ENCODE results near the gene NUP160. TPM values are rescaled to one million over a fixed set of nuclear protein-coding genes. Genes with fewer than 3 reads are reported as not detected.

NUP160 gene
- total and polyA plus RNA-seq, 5 experiments from 2014 or later = 24.0 to 71.7 (median 30.8) TPM

- Mint-ChIP-seq H3K4me1 (peaks cover 6 to 56% (median 21%) of the 10 kb centered on the region in 4 donors), H3K4me3 (peak overlapping the region in 2 of 10 donors; percentile 26 to 32), H3K36me3 (peaks cover 0 to 2% (median 0%) of the 10 kb centered on the region in 3 donors), H3K27me3 (no peaks in the 10 kb centered on the region), H3K27ac (peak overlapping the region in 6 of 10 donors; percentile 30 to 90 (median 62)), H3K9me3 (no peaks in the 10 kb centered on the region)
- DNase-seq (no peak), ATAC-seq (no peak)
- POLR2A ChIA-PET = no interaction called here
These were observed 9.9 kb upstream of the NUP160 start for GRCh38 chr11:47857892-47858543.

DNA sequence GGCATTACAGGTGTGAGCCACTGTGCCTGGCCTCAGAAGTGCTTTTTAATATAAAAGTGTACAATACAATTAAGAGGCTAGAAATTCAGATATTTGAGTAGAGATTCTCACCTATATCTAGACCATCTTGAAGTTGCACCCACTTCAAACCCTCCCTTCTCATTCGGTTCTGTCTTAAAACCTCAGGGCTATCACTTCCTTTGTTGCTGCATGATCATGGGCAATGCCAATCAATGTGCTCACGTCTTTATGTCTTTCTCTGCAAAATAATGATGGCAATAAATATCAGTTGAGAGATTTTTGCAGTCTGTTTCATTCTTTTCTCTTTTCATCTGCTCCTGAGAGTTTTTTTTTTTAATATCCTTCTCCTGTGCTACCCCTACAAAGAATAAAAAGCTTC lies 9.3 kb upstream of the NUP160 start:
- Mint-ChIP-seq H3K9me3 (no peaks in the 10 kb centered on the region), H3K36me3 (peaks cover 0 to 2% (median 0%) of the 10 kb centered on the region in 3 donors), H3K27me3 (no peaks in the 10 kb centered on the region), H3K4me1 (peaks cover 6 to 53% (median 17%) of the 10 kb centered on the region in 4 donors), H3K27ac (peak overlapping the region in 6 of 10 donors; percentile 30 to 85 (median 51)), H3K4me3 (peak overlapping the region in 3 of 10 donors; percentile 20 to 26 (median 26))
- DNase-seq (no peak), ATAC-seq (peak; percentile 29 to 41)
- POLR2A ChIA-PET = no interaction called here

DNA sequence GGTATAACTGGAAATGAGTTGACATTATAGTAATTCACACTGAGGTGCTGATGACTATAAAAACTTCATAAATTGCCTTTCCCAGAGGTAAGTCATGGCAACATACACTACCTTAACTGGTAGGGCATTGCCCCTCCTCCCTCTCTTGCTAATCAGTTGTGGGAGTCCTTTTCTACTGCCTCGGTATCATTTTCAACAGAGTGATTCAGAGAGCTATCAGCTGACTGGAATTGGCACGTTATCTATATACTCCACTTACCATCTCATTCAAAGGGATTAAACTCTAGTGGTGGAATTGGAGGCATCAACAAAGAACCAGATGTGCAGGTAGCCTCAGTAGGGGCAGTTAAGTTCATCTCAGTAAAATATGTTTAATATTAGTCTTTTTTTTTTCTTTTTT lies 8.0 kb upstream of the NUP160 start:
- Mint-ChIP-seq H3K27me3 (no peaks in the 10 kb centered on the region), H3K9me3 (no peaks in the 10 kb centered on the region), H3K4me3 (no peak overlapping the region), H3K27ac (no peak overlapping the region), H3K4me1 (peaks cover 11 to 55% (median 20%) of the 10 kb centered on the region in 4 donors), H3K36me3 (peaks cover 0 to 2% (median 0%) of the 10 kb centered on the region in 3 donors)
- DNase-seq (no peak), ATAC-seq (no peak)
- POLR2A ChIA-PET = interaction anchor here (0.9 kb wide), 2 partner anchors 9 to 90 kb away, joined by 4 to 6 read pairs; no protein-coding TSS in a partner anchor

DNA sequence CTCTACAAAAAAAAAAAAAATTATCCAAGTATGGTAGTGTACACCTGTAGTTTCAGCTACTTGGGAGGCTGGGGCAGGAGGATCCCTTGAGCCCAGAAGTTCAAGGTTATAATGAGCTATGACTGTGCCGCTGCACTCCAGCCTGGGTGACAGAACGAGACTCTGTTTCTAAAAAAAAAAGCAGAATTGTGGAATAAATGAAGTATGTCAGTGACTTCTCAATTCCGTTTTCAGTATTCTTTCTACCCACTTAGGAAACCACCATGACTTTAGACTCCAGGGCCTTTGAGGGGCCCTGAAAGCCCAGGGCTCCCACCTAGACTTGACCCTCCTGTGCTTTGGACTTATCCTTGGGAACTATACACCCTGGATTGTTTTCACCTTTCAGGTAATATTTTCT lies 6.5 kb upstream of the NUP160 start:
- ATAC-seq (no peak), DNase-seq (no peak)
- peaks cover 0 to 2% (median 0%) of the 10 kb centered on the region in 3 donors for H3K36me3 Mint-ChIP-seq
- no peaks in the 10 kb centered on the region for H3K9me3 Mint-ChIP-seq
- POLR2A ChIA-PET = no interaction called here
- peaks cover 17 to 61% (median 33%) of the 10 kb centered on the region in 4 donors for H3K4me1 Mint-ChIP-seq
- H3K27me3 Mint-ChIP-seq = no peaks in the 10 kb centered on the region
- peak overlapping the region in 2 of 10 donors; percentile 18 to 29 for H3K27ac Mint-ChIP-seq
- no peak overlapping the region for H3K4me3 Mint-ChIP-seq

GRCh38 chr11:47852053-47852452 lies 3.9 kb upstream of the NUP160 start:
- Mint-ChIP-seq H3K27me3 (no peaks in the 10 kb centered on the region), H3K4me1 (peaks cover 23 to 66% (median 42%) of the 10 kb centered on the region in 4 donors), H3K4me3 (no peak overlapping the region), H3K27ac (peak overlapping the region in 8 of 10 donors; percentile 74 to 95 (median 86)), H3K9me3 (no peaks in the 10 kb centered on the region), H3K36me3 (peaks cover 0 to 3% (median 0%) of the 10 kb centered on the region in 3 donors)
- POLR2A ChIA-PET = interaction anchor here (1.3 to 1.6 kb wide), 2 partner anchors 10 to 16 kb away, joined by 3 read pairs; no protein-coding TSS in a partner anchor
- no peak for ATAC-seq
- DNase-seq = no peak

DNA sequence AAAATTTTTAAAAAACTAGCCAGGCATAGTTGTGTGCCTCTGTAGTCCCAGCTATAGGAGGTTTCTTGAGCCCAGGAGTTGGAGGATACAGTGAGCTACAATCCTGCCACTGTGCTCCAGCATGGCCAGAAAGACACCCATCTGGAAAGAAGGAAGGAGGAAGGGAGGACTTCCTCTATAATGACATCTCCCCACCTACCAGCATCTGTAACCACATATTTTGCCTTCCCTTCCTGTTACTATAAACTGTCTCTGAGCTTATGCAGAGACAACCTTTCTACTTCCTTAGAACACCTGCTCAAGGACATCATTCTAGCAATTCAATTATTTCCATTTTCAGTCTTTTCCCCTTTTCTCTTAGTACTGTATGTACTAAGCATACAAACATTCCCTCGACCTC lies 2.2 kb upstream of the NUP160 start:
- peaks cover 31 to 73% (median 55%) of the 10 kb centered on the region in 4 donors for H3K4me1 Mint-ChIP-seq

DNA sequence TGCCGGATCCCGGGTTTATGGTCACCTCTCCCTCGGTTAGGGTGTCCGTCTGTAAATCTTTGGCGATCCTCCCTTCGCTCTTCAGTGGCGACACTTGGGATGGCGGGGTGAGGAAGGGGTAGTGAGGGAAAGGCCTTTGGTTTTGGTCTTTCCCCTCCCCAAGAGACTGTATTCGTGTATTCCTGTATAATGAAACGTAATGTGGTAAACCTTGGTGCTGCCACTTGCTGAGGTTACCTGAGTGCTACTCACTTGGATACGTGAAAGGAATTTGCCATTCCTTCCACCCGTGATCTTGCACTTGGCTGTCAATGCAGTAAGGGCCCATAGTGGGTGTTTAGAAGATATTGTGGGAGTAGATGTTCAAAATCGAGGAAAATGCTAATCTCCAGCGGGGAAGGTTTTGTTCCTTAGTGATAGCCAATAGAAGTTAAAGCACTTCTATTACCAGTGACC lies 578 bp upstream of the NUP160 start:
- DNase-seq (peak in 2 of 10 donors; percentile 2 to 13), ATAC-seq (peak; percentile 22 to 28)
- H3K27ac Mint-ChIP-seq = peak overlapping the region; percentile 97 to 100 (median 99)
- no peaks in the 10 kb centered on the region for H3K27me3 Mint-ChIP-seq
- H3K4me3 Mint-ChIP-seq = peak overlapping the region; percentile 96 to 100 (median 98)
- POLR2A ChIA-PET = interaction anchor here (0.7 to 1.6 kb wide), 8 partner anchors 10 to 320 kb away, joined by 3 to 7 read pairs (median 3); partner anchors contain the start of gene FNBP4
- peaks cover 0 to 15% (median 2%) of the 10 kb centered on the region in 3 donors for H3K36me3 Mint-ChIP-seq
- H3K9me3 Mint-ChIP-seq = no peaks in the 10 kb centered on the region
- H3K4me1 Mint-ChIP-seq = peaks cover 32 to 70% (median 58%) of the 10 kb centered on the region in 4 donors

More for the DNA sequence above, 2.2 kb upstream of the NUP160 start:
- Mint-ChIP-seq H3K27ac (peak overlapping the region; percentile 83 to 99 (median 90)), H3K27me3 (no peaks in the 10 kb centered on the region), H3K36me3 (peaks cover 0 to 12% (median 2%) of the 10 kb centered on the region in 3 donors), H3K4me3 (peak overlapping the region; percentile 16 to 73 (median 50)), H3K9me3 (no peaks in the 10 kb centered on the region)
- POLR2A ChIA-PET = interaction anchor here (0.5 to 1.4 kb wide), 9 partner anchors 12 to 406 kb away, joined by 3 to 7 read pairs (median 4); partner anchors contain the start of gene FNBP4
- peak in 2 of 10 donors; percentile 6 to 20 for DNase-seq
- ATAC-seq = no peak

DNA sequence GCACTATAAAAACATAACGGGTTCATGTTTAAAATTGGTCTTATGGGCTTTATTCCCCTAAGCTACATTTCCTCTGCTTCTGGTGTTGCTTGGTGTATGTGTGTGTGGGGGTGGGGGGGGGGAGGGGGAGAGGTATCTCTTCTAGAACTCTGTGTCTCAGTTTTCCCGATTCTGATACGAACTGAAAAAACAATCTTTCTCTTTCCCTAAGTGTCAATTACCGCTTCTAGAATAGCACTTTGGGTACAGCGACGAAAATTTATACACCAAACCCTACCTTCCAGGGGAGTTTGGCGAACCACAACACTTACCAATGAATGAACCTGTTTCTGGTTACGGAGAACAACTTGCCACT lies 636 bp downstream of the NUP160 start:
- H3K9me3 Mint-ChIP-seq = no peaks in the 10 kb centered on the region
- peak overlapping the region; percentile 96 to 100 (median 98) for H3K4me3 Mint-ChIP-seq
- H3K27me3 Mint-ChIP-seq = no peaks in the 10 kb centered on the region
- POLR2A ChIA-PET = interaction anchor here (0.5 to 1.6 kb wide), 10 partner anchors 9 to 454 kb away, joined by 3 to 7 read pairs (median 3); partner anchors contain the start of genes FNBP4 and PSMC3
- DNase-seq (no peak), ATAC-seq (no peak)
- H3K27ac Mint-ChIP-seq = peak overlapping the region; percentile 97 to 100 (median 99)
- peaks cover 0 to 15% (median 2%) of the 10 kb centered on the region in 3 donors for H3K36me3 Mint-ChIP-seq
- H3K4me1 Mint-ChIP-seq = peaks cover 32 to 61% (median 55%) of the 10 kb centered on the region in 4 donors

DNA sequence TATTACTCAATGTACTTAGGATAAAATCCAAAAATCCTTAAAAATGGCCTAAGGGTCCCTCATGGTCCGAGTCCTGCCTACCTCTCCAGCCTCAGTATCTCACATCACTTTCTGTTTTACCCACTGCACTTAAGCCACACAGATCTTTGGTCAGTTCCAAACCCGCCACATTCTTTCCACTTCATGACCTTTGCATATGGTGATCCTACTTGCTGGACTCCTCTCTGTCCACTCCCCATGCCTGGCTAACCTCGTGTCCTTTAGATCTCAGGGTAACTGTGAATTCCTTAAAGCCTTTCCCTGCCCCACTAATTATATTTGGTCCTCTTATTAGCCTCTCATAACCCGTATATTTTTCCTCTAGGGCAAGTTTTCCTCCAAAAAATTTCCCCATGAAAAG lies 1.2 kb downstream of the NUP160 start:
- Mint-ChIP-seq H3K27ac (peak overlapping the region; percentile 74 to 100 (median 99)), H3K36me3 (peaks cover 0 to 15% (median 2%) of the 10 kb centered on the region in 3 donors), H3K4me3 (peak overlapping the region; percentile 42 to 100 (median 98)), H3K4me1 (peaks cover 29 to 57% (median 54%) of the 10 kb centered on the region in 4 donors), H3K9me3 (no peaks in the 10 kb centered on the region), H3K27me3 (no peaks in the 10 kb centered on the region)
- ATAC-seq (no peak), DNase-seq (no peak)
- POLR2A ChIA-PET = interaction anchor here (1.5 to 1.6 kb wide), 2 partner anchors 8 to 295 kb away, joined by 3 to 6 read pairs; no protein-coding TSS in a partner anchor

GRCh38 chr11:47843361-47844055 lies 4.6 kb downstream of the NUP160 start:
- no peaks in the 10 kb centered on the region for H3K9me3 Mint-ChIP-seq
- H3K27ac Mint-ChIP-seq = no peak overlapping the region
- POLR2A ChIA-PET = no interaction called here
- H3K4me1 Mint-ChIP-seq = peaks cover 13 to 28% (median 27%) of the 10 kb centered on the region in 4 donors
- DNase-seq (no peak), ATAC-seq (no peak)
- H3K36me3 Mint-ChIP-seq = peaks cover 0 to 26% (median 4%) of the 10 kb centered on the region in 3 donors
- no peak overlapping the region for H3K4me3 Mint-ChIP-seq
- H3K27me3 Mint-ChIP-seq = no peaks in the 10 kb centered on the region

DNA sequence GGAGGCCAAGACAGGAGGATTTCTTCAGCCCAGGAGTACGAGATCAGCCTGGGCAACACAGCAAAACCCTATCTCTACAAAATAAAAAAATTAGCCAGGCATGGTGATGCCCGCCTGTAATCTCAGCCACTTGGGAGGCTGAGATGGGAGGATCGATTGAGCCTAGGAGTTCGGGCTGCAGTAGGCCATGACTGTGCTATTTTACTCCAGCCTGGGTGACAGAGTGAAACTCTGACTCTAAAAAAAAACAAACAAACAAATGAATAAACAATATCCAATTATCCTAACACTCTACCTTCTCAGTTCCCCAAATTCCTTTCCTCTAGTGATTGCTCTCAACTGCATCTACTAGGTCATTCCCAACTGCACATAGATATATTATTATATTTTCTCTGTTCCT lies 5.4 kb downstream of the NUP160 start:
- no peaks in the 10 kb centered on the region for H3K9me3 Mint-ChIP-seq

DNA sequence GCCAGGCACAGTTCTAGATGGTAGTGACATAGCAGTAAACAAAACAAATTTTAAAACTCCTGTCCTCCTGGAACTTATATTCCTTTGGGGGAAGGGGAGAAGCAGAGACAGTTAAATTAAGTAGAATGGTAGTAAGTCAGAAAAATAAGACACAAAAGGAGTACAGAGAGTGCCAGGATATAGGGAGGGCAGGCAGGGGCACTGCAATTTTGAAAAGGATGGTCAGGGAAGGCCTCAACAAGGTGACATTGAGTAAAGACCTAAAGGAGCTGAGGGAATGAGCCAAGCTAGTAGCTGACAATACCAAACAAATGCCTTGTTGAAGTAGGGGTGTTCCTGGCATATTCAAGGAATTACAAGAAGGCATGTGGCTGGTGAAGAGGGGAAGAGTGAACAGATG lies 10.2 kb downstream of the NUP160 start:
- H3K27ac Mint-ChIP-seq = peak overlapping the region in 3 of 10 donors; percentile 27 to 47 (median 37)
- ATAC-seq (no peak), DNase-seq (no peak)
- H3K9me3 Mint-ChIP-seq = no peaks in the 10 kb centered on the region
- POLR2A ChIA-PET = interaction anchor here (1.2 to 2.1 kb wide), 2 partner anchors 10 to 12 kb away, joined by 3 to 6 read pairs; partner anchors contain the start of gene NUP160
- peaks cover 7 to 66% (median 10%) of the 10 kb centered on the region in 3 donors for H3K36me3 Mint-ChIP-seq
- no peaks in the 10 kb centered on the region for H3K27me3 Mint-ChIP-seq
- peaks cover under 1 to 15% (median 6%) of the 10 kb centered on the region in 4 donors for H3K4me1 Mint-ChIP-seq
- peak overlapping the region in 1 of 10 donors; percentile 7 for H3K4me3 Mint-ChIP-seq

More for the DNA sequence above, 5.4 kb downstream of the NUP160 start:
- peaks cover 11 to 25% (median 24%) of the 10 kb centered on the region in 4 donors for H3K4me1 Mint-ChIP-seq
- POLR2A ChIA-PET = no interaction called here
- H3K36me3 Mint-ChIP-seq = peaks cover 0 to 33% (median 4%) of the 10 kb centered on the region in 3 donors
- no peak overlapping the region for H3K4me3 Mint-ChIP-seq
- DNase-seq (no peak), ATAC-seq (no peak)
- no peak overlapping the region for H3K27ac Mint-ChIP-seq
- H3K27me3 Mint-ChIP-seq = no peaks in the 10 kb centered on the region
